NCI-H1105 treated with DMSO at 0.1 percent for 48 hours (cell line): ENCODE measurements around the gene EGR4.

Experiments
- DNase-seq: peaks from one replicate; lab custom pipeline; 2025; lab: John Stamatoyannopoulos, UW

EGR4 gene

DNA sequence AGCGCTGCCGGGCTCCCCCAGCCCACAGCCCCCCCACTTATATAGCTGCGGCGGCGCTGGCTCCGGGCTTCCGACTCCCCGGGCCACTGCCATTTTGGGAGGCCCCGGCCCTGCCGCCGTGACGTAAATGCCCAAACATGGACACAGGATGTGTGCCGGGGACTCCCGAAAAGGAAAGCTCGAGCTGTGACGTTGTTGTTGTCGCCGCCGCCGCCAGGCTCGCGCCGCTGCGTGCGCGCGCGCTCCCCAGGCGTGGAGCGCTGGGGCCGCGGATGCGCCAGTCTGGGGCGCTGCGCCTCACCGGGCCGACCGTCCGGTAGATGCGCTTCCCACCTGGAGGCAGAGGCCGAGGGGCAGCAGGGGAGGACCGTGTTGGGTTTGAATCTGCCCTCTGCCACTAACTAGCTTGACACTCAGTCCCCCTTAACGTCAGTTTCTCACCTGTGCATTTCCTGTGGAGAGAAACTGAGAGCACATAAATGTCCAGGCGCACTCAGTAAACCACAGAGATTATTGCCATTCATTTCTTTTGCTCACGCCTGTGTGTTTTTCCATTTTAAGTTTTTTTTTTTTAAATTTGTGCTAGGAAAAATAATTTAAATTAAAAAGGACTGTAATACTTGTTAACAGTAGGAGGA lies at the start of gene EGR4:
EGR4 (minus strand) TSS at position 15 of the 638 bp plus-strand sequence. CDS start 231 bp downstream, outside the sequence.
- DNase-seq, result peak; percentile 80

DNA sequence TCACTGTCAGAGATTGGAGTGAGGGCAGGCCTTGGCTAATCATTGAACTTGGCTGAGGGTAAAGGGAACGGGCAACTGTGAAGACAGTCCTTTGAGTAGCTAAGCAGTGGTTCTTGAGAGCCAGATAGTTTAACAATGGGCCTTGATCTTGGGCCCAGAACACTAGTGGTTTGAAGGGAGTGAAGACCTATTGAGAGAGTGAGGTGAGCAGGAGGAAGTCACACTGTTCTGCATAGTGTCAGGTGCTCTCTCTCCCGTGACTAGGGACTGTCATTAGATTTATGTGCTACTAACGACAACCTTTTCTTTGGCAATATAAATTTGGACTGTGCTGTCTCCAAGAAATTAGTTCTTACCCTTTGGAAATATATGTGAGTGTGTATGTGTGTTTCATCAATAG lies 47.7 kb upstream of the EGR4 start:
- no peak for DNase-seq

GRCh38 chr2:73339201-73339600 lies 45.9 kb upstream of the EGR4 start:
- DNase-seq, result no peak

DNA sequence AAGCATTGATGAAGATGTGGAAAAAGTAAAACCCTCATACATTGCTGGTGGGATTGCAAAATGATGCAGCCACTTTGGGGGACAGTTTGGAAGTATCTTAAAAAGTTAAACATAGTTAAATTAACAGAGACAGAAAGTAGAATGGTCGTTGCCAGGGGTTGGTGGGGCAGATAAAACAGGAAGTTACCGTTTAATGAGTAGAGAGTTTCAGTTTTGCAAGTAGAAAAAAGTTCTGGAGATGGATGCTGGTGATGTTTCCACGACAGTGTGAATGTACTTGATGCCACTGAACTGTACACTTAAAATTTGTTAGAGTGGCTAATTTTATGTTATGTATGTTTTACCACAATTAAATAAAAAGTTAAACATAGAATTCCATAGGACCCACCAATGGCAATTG lies 44.5 kb upstream of the EGR4 start:
- DNase-seq, result no peak

DNA sequence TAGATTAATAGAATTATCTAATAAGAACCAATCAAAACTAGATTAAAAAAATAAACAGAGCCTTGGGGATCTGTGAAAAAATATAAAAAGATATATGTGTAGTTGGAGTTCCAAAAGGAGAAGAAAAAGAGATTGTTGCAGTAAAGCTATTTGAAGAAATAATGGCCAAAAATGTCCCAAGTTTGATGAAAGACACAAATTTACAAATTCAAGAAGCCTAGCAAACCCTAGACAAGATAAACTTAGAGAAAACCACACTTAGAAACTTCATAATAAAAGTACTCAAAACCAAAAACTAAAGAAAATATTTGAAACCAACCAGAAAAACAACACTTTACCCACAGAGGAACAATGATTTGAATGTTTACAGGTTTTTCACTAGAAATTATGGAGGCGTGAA lies 41.3 kb upstream of the EGR4 start:
- no peak for DNase-seq

DNA sequence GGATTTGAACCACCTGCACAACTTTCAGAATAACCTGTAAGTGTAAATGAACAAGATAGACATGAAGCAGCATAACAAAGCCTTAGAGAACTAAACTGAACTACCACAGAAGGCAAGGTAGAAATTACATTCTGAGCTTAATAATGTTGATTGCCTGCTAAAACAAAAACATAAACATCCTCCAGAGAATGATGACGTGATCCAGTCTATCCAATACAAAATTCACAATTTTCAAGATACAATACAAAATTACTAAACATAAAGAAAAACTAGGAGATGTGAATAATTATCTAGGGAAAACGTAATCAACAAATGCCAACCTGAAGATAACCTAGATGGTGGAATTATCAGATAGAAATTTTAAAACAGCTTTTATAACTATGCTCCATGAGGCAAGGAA lies 40.7 kb upstream of the EGR4 start:
- no peak for DNase-seq

GRCh38 chr2:73333564-73333963 lies 40.2 kb upstream of the EGR4 start:
- no peak for DNase-seq

DNA sequence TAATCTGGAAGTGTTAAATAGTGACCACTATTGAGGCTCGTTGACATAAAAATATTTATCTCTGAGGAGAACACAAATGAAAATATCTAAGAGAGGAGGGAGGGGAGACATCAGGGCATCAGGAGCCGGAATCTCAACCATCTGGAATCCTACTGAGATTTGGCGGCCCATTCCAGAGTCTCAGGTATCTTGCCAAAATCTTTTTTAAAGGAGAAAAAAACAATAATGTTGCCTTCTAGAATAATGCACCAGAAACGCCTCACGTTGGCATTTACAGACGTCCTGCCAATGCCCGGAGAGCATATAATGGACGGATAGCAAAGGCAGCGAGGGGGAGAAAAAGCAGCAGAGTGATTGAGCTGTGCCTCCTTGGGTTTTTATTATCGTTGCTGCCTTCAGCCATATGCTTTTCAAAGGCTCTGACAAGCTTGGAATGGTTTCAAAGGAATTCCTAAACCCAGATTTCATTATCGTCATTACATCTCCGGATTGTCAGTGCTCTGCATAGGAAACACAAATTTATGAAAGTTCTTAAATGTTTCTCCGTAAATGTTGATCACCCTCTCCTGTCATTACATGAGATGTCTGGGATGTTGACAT lies 30.9 kb upstream of the EGR4 start:
- no peak for DNase-seq

DNA sequence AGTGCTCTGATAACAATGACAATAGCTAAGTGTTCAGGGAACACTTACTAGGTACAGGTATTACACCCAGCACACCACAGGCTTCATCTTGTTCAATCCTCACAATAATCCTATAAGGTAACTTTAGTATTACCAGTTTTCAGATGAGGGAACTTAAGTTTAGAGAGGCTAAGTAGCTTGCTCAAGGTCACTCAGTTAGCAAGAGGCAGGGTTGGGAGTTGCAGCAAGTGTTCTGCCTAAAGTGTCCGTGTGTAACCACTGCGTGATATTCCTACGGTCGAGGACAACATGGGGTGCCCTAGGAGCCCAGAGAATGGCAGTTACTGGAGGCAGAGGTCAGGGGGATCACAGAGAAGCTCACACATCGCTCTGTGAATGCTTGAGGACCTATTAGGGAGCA lies 30.2 kb upstream of the EGR4 start:
- DNase-seq, result no peak

DNA sequence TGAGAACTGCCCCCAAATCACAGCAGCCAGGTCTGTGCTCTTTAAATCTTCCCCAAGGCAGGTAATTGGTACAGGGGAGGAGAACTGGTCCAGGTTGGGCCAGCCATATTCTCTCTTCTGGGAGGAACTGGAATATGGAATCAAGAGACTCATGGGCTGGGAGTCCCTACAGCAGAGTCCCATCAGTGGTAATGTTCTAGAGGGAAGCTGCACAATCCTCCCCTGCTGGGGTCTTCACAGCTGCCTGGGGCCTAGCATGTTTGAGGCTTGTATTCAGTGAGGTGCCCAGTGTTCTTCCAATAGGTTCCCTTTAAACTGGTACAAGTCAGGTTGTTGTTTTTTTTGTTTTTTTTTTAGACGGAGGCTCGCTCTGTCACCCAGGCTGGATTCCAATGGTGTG lies 21.1 kb upstream of the EGR4 start:
- DNase-seq, result no peak

GRCh38 chr2:73307720-73308119 lies 14.4 kb upstream of the EGR4 start:
- DNase-seq, result peak; percentile 37

DNA sequence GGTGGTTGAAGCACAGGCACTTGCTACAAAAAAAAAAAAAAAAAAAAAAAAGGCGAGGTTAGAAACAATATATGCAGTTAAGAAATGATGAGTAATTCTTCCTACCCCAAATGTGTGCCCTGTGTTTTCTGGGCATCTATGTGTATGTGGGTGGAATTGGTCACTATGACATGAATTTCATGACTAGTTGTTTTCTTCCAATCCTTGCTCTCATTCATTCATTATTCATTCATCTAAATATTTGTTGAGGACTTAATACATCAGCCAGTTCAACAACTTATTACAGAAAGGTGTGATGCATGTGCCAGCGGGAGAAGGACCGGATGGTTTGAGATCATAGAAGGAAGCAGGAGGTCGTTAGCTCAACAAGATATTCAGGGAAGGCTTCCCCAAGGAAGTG lies 8.3 kb upstream of the EGR4 start:
- DNase-seq, result no peak

DNA sequence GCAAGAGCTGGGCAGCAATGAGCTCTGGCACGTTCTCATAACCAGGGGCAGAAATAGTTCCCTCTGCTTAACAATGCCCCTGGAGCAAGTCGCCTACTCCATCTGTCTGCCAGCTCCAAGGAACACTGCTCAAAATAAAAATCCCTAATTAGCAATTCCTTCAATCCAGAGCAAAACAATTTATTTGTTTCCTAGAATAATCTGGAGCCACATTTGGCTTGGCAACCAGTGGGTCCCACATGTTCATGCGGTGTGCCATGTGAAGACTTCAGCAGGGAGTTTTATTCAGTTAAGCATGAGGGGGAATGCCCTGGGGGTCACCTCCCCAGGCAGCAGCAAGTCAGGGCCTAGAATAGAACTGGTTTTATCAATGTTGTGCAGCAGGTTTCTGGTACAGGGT lies 7.6 kb upstream of the EGR4 start:
- no peak for DNase-seq

GRCh38 chr2:73297586-73297985 lies 4.2 kb upstream of the EGR4 start:
- no peak for DNase-seq

DNA sequence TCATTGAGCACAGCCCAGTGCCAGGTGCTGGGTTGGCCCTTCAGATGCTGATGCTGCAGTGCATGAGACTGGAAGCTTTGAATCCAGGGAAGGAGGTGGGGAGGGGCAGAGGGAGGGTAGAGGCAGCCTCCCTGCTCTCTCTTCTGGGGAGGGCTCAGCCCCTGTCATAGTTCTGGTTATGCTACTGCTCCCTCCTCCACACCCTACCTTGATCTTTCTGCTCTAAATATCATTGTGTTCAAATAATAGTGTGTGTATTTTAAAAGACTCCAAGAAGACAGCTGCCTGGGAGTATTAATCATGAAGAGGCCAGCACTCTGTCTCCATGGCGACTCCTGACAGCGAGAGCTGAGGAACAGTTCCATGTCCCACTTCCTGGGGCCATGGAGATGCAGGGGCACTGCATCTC lies 3.8 kb upstream of the EGR4 start:
- DNase-seq, result peak; percentile 52

GRCh38 chr2:73295751-73296400 lies 2.5 kb upstream of the EGR4 start:
- DNase-seq, result no peak

GRCh38 chr2:73294239-73294638 lies 891 bp upstream of the EGR4 start:
- no peak for DNase-seq

DNA sequence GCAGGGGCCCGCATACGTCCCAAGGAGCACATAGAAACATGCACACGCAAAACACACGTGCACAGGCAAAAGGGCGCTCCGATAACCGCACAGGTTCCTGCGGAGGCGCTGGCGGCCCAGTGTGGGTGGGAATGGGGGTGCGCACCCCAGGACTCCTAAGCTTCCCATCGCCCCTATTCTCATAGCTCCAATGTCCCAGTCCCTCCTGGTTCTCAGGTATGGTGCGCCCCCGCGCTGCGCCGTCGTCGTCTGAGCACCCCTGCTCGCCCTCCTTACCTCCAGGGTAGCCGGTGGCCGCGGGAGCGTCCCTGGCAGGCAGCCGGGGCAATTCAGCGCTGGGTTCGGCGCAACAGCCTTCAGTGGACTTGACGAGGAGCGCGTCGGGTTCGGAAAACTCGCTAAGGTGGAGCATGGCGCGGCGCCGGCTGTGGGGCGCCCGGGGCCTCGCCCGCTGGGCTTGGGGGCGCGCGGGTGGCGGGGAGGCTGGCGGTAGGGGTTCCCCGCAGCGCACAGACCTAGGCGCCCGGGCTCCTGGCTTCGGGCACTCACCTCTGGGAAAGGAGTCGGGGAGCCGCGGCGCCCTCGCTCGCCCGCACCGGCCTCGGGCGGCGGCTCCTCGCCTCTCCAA lies 328 bp downstream of the EGR4 start:
- DNase-seq, result no peak

DNA sequence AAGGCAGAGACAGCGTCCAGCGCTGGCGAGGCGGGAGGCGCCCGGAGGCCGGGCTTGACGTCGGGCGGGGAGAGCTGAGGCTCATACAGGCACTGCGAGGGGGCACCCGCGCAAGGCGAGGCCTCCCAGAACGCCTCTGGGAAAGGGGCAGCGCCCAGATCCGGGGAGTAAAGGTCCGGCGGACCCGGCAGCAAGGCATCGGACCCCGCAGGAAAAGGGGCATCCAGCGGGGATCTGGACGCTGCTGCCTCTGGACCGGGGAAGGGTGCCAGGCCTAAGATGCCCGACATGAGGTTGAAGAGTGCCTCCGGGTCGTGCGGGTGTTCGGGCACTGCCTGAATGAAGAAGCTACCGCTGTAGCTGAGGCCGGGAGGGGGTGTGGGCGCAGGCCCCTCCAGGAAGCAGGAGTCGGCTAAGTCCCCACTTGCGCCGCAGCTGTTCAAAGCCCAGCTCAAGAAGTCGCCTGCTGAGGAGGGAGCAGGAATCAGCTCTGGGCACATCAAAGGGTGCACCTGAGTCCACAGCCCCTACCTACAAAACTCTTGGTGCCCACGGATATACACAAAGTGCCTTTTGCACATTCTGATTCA lies 937 bp downstream of the EGR4 start:
- DNase-seq, result peak; percentile 14

DNA sequence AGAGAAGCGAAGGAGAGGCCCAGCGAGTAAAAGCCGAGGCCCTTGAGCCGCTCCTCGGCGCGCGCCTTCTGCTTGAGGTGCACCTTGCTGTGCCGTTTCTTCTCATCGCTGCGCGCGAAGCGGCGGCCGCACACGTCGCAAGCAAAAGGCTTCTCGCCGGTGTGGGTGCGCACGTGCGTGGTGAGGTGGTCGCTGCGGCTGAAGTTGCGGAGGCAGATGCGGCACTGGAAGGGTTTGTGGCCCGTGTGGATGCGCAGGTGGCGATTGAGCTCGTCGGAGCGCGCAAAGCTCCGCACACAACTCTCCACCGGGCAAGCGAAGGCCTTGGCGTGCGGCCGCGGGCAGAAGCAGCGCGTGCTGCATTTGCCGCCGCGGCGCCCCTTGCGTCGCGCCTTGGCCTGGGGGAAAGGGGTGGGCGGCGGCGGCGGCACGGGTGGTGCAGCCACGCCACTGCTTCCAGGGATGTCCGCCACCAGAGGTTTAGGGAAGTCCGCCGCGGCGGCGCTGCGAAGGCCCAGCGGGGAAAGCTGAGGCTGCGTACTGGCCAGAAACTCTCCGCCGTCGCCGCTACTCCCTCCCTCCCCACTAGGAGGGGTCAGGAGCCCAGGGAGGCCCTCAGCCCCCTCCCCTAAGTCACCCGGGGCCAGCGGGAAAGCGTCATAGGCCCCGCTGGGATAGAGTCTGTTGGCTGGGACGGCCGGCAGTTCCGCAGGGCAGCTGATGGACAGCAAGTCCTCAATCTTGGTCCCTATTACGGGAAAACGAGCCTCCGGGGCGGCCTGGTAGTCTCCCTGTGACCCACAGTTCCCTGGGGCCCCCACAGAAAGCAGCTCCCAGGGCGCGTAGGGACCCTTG lies 1.7 kb downstream of the EGR4 start:
- DNase-seq, result peak; percentile 21

DNA sequence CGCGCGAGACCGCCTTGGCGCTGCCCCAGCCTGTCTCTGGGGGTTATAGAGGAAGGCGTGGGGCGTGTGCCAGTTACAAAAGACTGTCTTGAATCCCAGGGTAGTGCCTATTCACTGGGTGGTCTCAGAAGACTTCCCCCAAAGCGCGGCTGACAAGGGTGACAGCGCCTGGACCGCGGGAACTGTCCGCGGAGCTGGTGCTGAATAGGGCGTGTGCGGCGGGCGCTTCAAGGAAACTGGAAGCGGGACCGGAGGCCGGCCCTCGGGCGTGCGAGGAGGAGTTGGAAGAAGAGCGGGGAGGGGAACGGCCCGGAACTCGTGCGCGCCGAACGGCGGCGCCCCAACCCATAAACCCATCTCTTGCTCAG lies 2.3 kb downstream of the EGR4 start:
- no peak for DNase-seq
